ENCODE results near the gene FGGY.

Gene FGGY

DNA sequence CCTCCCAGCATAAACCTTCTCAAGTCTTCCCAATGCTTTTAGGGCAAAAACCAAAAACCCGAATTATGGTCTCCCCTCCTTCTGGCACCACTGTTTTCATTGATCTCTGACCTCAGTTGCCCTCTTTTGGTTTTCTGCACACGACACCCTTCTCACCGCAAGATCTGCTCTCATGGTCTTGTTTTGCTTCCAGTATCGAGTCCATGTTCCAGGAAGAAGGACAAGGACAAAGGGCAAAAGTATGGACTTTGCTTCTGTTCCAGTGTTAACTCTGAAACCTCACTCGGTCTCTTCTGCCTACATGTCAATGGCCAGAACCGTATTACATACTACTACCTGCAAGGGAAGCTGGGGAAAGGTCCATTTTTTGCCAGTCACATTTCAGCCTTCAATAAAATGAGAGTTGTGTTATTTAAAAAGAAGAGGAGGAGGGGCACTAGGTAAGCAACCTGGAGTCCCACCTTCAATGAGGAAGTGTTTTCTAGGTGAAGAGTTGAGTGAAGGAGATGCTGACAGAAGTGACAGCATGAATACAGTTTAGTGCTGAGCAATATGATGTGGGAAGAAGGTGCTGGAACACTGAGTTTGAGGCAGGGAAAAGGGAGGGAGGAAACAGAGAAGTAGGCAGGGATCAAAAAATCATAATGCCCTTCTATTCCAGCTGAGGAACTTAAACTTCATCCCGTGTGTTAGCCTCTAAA, 183.4 kb downstream of the FGGY start:
- no peaks in the 10 kb centered on the region for H3K36me3 ChIP-seq
- DNase-seq = no peak
- H3K9me3 ChIP-seq (ENCODE audit: severe bottlenecking) = no peaks in the 10 kb centered on the region
- no peaks in the 10 kb centered on the region for H3K27me3 ChIP-seq (ENCODE audit: insufficient read depth, low read depth, severe bottlenecking)
- H3K4me3 ChIP-seq (ENCODE audit: low read depth, low read length) = no peak overlapping the region
- TF ChIP-seq CTCF (IDR thresholded peaks at IDR 0.05; ENCODE audit: low read depth, low read length) = no peak
- peak overlapping the region; percentile 56; the same call in 1 of the 2 replicates for H3K27ac ChIP-seq

DNA sequence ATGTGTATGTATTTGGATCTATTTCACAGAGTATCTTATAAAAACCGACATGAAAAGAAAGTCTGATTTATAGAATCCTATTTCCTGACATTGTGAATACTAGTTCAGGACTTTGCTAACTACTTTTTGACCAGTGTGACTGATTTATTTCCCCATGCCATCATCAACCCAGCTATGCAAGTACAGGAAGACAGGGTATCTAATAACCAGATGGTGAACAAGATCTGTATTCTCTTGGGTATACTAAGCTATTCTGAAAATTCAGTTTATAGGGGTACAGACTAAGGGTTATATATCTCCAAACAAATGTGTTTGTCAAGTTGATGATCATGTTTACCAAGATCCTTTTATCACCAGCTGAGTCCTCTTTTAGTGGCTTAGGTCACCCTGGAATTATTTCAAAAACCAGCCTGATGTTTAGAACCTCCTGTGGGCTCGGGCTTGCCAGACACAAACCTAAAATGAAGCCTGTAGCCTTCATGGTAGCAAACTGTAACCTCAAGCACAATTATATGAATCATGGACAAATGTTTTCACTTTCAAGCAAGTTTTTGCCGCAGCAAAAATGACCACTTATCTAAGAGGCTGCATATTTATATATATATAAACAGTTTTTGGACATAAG, 185.1 kb downstream of the FGGY start:
- Histone ChIP-seq H3K4me3 (ENCODE audit: low read depth, low read length) (no peak overlapping the region), H3K36me3 (no peaks in the 10 kb centered on the region), H3K27me3 (ENCODE audit: insufficient read depth, low read depth, severe bottlenecking) (no peaks in the 10 kb centered on the region), H3K9me3 (ENCODE audit: severe bottlenecking) (no peaks in the 10 kb centered on the region), H3K27ac (no peak overlapping the region)
- no peak for TF ChIP-seq CTCF (IDR thresholded peaks at IDR 0.05; ENCODE audit: low read depth, low read length)
- no peak for DNase-seq

DNA sequence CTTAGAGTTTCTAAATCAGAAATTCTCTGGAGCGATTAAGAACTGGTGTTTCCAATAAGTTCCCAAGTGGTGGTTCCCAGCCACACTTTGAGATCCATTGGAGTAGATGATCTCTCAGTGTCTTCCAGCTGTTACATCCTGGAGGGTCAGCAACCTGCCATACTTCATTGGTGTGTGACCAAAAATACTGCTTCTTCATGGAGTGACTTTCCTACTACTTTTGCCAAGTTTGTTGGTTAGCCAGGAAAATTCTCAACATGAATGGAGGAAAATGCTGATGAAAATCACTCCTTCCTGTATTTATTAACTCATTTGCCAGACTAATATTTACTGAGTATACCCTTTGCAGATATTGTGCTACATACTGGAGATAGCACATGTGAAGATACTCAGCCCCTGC, 186.1 kb downstream of the FGGY start:
- no peaks in the 10 kb centered on the region for H3K36me3 ChIP-seq
- no peak overlapping the region for H3K27ac ChIP-seq
- no peak for DNase-seq
- no peaks in the 10 kb centered on the region for H3K9me3 ChIP-seq (ENCODE audit: severe bottlenecking)
- no peaks in the 10 kb centered on the region for H3K27me3 ChIP-seq (ENCODE audit: insufficient read depth, low read depth, severe bottlenecking)
- TF ChIP-seq CTCF (IDR thresholded peaks at IDR 0.05; ENCODE audit: low read depth, low read length) = no peak
- H3K4me3 ChIP-seq (ENCODE audit: low read depth, low read length) = no peak overlapping the region

DNA sequence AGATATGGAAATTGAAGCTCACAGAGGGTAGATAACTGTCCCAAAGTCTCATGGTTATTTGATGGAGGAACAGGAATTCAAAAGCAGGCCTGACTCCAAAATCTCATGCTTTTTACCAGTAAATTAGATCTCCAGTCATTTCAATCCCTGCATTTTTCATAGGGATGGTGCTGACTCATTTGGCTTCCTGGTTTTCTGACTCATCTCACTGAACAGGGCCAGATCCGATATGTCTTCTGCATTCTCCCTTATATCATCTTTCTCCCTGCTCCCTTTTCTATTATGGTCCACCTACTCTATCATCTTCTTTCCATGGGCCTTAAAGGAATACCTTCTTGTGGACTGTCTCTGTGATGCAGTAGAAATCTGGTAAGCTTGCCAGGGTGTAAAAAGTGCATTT, 187.2 kb downstream of the FGGY start:
- Histone ChIP-seq H3K27me3 (ENCODE audit: insufficient read depth, low read depth, severe bottlenecking) (no peaks in the 10 kb centered on the region), H3K36me3 (no peaks in the 10 kb centered on the region), H3K4me3 (ENCODE audit: low read depth, low read length) (no peak overlapping the region), H3K27ac (no peak overlapping the region), H3K9me3 (ENCODE audit: severe bottlenecking) (no peaks in the 10 kb centered on the region)
- no peak for DNase-seq
- no peak for TF ChIP-seq CTCF (IDR thresholded peaks at IDR 0.05; ENCODE audit: low read depth, low read length)

DNA sequence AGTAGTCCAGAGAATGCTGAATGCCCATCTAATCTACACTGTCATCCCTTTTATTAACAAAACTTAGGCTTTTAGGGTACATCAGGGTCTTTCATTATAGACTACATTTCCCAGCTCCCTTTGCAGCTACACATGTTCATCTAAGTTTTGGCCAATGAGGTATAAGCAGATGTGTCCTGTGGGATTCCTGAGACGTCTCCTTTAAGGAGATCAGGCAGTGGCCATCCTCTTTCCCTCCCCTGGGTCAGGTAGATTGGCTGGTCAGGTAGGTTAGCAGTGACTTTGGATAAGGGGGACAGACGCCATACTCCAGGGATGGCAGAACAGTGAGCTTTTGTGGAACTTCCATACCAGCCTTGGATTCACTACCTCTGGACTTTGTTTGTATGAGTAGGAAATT, 188.3 kb downstream of the FGGY start:
- no peaks in the 10 kb centered on the region for H3K36me3 ChIP-seq
- no peak for TF ChIP-seq CTCF (IDR thresholded peaks at IDR 0.05; ENCODE audit: low read depth, low read length)
- no peak overlapping the region for H3K27ac ChIP-seq
- no peak for DNase-seq
- H3K4me3 ChIP-seq (ENCODE audit: low read depth, low read length) = no peak overlapping the region
- no peaks in the 10 kb centered on the region for H3K27me3 ChIP-seq (ENCODE audit: insufficient read depth, low read depth, severe bottlenecking)
- H3K9me3 ChIP-seq (ENCODE audit: severe bottlenecking) = no peaks in the 10 kb centered on the region
